Measurements from ENCODE around the gene NPHS1. TPM values are rescaled to one million over a fixed set of nuclear protein-coding genes. Genes with fewer than 3 reads are reported as not detected.

Gene NPHS1
- polyA plus RNA-seq, 1 donor, result 123 TPM

DNA sequence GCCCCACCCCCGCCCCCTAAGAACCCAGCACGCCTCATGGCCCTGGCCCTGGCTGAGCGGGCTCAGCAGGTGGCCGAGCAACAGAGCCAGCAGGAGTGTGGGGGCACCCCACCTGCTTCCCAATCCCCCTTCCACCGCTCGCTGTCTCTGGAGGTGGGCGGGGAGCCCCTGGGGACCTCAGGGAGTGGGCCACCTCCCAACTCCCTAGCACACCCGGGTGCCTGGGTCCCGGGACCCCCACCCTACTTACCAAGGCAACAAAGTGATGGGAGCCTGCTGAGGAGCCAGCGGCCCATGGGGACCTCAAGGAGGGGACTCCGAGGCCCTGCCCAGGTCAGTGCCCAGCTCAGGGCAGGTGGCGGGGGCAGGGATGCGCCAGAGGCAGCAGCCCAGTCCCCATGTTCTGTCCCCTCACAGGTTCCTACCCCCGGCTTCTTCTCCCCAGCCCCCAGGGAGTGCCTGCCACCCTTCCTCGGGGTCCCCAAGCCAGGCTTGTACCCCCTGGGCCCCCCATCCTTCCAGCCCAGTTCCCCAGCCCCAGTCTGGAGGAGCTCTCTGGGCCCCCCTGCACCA, 65.0 kb downstream of the NPHS1 start:
- DNase-seq, result no peak

GRCh38 chr19:35786299-35787160, 65.8 kb downstream of the NPHS1 start:
- no peak for DNase-seq

DNA sequence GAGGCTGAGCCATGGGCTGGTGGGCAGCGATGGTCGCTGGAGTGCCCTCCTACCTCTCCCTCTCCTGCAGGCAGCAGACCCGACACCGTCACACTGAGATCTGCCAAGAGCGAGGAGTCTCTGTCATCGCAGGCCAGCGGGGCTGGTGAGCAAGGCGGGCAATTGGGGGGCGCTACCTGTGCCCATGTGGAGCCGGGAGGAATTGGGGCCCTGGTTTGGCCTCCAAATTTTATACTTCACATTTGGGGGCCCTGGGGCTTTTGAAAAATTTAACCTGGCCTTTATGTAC, 67.0 kb downstream of the NPHS1 start:
- no peak for DNase-seq

- no peak for DNase-seq
Measured at GRCh38 chr19:35784503-35785338, 67.6 kb downstream of the NPHS1 start.

DNA sequence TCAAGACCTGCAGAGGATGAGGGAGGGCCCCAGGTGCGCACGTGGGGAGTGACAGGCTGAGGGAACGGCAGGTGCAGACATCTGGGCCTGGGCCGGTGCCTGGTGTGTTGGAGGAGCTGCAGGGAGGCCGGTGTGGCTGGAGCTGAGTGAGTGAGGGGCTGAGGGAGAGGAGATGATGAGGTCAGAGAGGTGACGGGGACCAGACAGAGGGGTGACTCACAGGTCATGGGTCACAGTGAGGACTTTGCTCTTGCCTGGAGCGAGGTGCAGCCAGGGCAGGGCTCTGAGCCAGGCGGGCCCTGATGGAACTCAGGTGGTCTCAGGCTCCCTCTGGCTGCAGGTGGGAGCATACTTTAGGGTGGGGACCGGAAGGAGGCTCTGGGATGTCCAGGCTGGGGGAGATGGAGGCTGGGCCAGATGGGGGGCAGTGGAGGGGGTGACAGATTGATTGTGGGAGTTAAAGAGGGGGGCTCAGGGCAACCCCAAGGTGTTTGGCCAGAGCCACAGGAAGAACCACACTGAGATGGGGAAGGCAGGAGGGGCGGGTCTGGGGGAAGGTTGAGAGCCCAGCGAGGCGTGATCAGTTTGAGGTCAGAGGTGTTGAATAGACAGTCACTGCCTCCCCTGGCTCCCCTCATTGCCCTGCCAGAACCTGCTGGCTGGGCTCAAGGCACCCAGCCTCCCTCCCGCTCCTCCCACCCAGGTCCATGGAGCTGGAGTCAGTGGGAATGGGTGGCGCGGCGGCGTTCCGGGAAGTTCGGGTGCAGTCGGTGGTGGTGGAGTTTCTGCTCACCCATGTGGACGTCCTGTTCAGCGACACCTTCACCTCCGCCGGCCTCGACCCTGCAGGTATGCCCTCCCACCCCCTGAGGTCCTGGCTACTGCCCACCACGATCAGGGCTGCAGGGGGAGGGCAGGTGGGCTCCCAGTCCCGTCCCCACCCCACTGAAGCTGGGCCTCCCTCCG, 68.6 kb downstream of the NPHS1 start:
- no peak for DNase-seq

DNA sequence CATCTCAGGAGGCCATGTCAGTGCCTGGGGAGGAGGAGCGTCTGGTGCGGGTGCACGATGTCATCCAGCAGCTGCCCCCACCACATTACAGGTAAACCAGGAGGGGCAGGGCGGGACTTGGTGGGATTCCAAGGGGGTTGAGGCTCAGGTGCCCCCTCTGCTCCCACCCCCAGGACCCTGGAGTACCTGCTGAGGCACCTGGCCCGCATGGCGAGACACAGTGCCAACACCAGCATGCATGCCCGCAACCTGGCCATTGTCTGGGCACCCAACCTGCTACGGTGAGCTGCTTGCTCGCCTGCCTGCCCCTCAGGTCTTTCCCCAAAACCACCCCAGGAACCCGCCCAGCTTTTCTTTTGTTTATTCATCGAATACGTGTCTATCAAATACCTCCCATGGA, 69.7 kb downstream of the NPHS1 start:
- DNase-seq, result no peak

DNA sequence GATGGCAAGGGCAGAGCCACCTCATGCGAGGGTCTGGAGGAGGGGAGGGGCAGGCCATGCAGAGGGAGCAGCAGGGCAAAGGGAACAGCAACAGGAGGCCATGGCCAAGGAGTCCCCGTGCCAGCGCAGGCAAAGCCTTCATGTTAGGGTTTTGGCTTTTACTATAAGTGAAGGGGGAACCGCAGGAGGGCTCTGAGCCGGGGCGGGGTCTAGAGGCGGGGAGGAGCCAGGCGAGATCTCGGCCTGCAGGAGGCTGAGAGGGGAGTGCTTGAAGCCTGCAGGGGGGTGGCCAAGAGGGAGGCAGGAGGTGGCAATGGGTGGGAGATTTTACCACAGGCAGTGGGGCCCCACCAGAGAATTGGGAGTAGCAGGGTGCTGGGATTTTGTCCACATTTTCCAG, 70.7 kb downstream of the NPHS1 start:
- no peak for DNase-seq

- no peak for DNase-seq
Measured at GRCh38 chr19:35780717-35781116, 71.6 kb downstream of the NPHS1 start.

DNA sequence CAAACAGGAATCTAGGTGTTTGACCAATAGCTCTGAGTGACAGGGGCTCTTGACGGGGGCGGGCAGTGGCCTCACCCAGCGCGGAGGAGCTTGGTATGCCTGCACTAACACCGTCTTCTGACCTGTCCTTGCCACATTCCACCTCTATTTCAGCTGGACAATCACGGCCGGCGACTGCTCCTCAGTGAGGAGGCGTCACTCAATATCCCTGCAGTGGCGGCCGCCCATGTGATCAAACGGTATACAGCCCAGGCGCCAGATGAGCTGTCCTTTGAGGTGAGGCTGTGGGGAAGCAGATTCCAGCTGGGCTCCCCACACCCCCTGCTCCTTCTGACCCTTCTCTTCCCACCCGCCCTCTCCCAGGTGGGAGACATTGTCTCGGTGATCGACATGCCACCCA, 72.2 kb downstream of the NPHS1 start:
- no peak for DNase-seq

DNA sequence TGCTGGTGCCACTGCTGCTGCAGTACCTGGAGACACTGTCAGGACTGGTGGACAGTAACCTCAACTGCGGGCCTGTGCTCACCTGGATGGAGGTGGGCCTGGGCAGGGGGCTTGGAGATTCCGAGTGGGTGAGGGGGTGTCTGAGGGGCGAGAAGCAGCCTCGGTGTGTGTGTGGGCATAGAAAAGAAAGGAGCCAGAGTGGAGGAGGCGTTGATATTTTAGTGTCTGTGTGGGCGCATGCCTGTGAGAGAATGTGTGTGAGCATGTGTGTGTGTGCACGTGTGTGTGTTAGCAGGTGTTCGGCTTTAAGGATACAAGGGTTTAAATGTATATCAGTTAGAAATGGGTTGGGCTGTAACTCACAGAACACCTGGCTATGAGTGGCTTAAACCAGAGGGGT, 73.3 kb downstream of the NPHS1 start:
- no peak for DNase-seq

- DNase-seq, result no peak
Measured at GRCh38 chr19:35777961-35778360, 74.3 kb downstream of the NPHS1 start.

DNA sequence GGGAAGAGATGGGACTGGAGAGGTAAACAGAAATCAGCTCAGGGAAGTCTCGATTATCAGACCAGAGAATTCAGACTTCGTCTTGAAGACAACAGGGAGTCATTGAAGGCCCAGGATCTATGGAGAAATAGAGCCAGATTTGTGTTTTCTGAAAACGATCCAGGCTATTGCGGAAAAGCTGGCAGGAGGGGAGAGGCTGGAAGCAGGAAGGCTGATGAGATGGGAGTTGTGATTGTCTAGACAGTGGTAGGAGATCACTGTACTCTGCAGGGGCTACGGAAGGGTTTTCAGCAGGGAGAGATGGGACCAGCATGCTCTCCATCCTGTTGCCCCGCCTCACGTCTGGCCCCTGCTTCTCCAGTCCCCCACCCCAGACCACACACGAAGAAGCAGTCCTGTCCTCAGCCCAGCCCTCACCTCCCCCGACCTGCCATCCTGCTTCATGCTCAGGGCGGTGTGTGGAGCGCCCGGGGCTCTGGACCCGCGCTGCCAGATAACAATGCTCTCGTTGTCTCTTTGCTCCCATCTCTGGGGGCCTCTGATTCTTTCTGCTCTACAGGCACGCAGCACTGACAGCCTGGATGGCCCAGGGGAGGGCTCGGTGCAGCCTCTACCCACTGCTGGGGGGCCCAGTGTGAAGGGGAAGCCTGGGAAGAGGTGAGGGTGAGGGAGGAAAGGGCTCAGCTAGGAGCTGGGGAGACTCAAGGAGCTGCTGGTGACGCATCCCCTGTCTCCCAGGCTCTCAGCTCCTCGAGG, 75.0 kb downstream of the NPHS1 start:
- DNase-seq, result no peak

DNA sequence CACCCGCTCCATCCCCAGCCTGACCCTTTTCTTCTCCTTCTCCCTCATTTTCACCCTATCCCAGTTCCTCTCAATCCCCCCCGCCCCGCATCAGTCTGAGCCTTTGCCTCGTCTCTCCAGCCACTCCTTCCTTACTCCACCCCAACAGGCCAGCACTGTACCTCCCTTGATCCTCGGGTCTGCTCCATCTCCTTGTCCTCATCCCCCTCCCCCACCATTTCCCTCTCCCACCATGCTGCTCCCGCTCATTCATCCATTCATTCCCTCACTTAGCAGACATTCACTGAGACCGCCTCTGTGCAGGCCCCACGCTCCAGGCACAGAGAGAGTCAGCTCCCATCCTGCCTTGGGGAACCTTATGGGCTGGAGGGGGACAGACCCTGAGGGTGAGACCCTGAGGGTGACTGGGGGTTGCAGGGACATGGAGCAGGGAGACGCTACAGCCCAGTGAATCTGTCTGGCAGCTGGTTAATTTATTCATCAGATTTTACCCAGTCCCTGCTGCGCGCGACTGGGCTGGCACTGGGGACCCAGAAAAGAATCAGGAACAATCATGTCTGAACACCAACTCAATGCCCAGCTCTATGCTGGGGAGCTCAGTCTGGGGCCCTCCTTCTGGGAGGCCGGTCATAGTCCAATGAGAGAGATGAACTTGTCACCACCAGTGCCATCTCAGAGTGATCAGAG, 76.1 kb downstream of the NPHS1 start:
- no peak for DNase-seq

Other genes starting within 250 kb of the NPHS1 start
- gene HAUS5, start 239.8 kb downstream of the NPHS1 start, polyA plus RNA-seq (ENCODE audit: insufficient read length), result 30.1 TPM
- gene RBM42, start 223.5 kb downstream of the NPHS1 start, polyA plus RNA-seq (ENCODE audit: insufficient read length), result 50.8 TPM
- gene ETV2, start 210.8 kb downstream of the NPHS1 start, polyA plus RNA-seq (ENCODE audit: insufficient read length), result 0.60 TPM
- gene COX6B1, start 204.2 kb downstream of the NPHS1 start, polyA plus RNA-seq (ENCODE audit: insufficient read length), result 300 TPM
- 13.1 TPM for gene UPK1A, start 186.0 kb downstream of the NPHS1 start, polyA plus RNA-seq (ENCODE audit: insufficient read length)
- 0.32 TPM for gene ZBTB32, start 147.9 kb downstream of the NPHS1 start, polyA plus RNA-seq (ENCODE audit: insufficient read length)
- 34.5 TPM for gene KMT2B, start 134.5 kb downstream of the NPHS1 start, polyA plus RNA-seq (ENCODE audit: insufficient read length)
- gene IGFLR1, start 110.1 kb downstream of the NPHS1 start, polyA plus RNA-seq (ENCODE audit: insufficient read length), result 4.9 TPM
- 19.0 TPM for gene U2AF1L4, start 107.1 kb downstream of the NPHS1 start, polyA plus RNA-seq (ENCODE audit: insufficient read length)
- gene PSENEN, start 106.9 kb downstream of the NPHS1 start, polyA plus RNA-seq (ENCODE audit: insufficient read length), result 54.4 TPM
- gene LIN37, start 103.9 kb downstream of the NPHS1 start, polyA plus RNA-seq (ENCODE audit: insufficient read length), result 8.8 TPM
- gene HSPB6, start 95.5 kb downstream of the NPHS1 start, polyA plus RNA-seq (ENCODE audit: insufficient read length), result 19.7 TPM
- 26.5 TPM for gene PROSER3, start 94.3 kb downstream of the NPHS1 start, polyA plus RNA-seq (ENCODE audit: insufficient read length)
- 27.3 TPM for gene ARHGAP33, start 76.9 kb downstream of the NPHS1 start, polyA plus RNA-seq (ENCODE audit: insufficient read length)
- gene PRODH2, start 39.7 kb downstream of the NPHS1 start, polyA plus RNA-seq (ENCODE audit: insufficient read length), result 39.3 TPM
- gene KIRREL2, start 4.4 kb upstream of the NPHS1 start, polyA plus RNA-seq (ENCODE audit: insufficient read length), result 9.0 TPM
- gene APLP1, start 16.1 kb upstream of the NPHS1 start, polyA plus RNA-seq (ENCODE audit: insufficient read length), result 25.0 TPM
- gene NFKBID, start 48.0 kb upstream of the NPHS1 start, polyA plus RNA-seq (ENCODE audit: insufficient read length), result 4.4 TPM
- 1.1 TPM for gene HCST, start 50.0 kb upstream of the NPHS1 start, polyA plus RNA-seq (ENCODE audit: insufficient read length)
- gene TYROBP, start 55.8 kb upstream of the NPHS1 start, polyA plus RNA-seq (ENCODE audit: insufficient read length), result 7.4 TPM
- gene LRFN3, start 83.9 kb upstream of the NPHS1 start, polyA plus RNA-seq (ENCODE audit: insufficient read length), result 10.2 TPM
- gene SDHAF1, start 142.7 kb upstream of the NPHS1 start, polyA plus RNA-seq (ENCODE audit: insufficient read length), result 9.4 TPM
- 14.0 TPM for gene SYNE4, start 156.3 kb upstream of the NPHS1 start, polyA plus RNA-seq (ENCODE audit: insufficient read length)
- 15.3 TPM for gene ALKBH6, start 161.7 kb upstream of the NPHS1 start, polyA plus RNA-seq (ENCODE audit: insufficient read length)
- 55.9 TPM for gene CLIP3, start 180.4 kb upstream of the NPHS1 start, polyA plus RNA-seq (ENCODE audit: insufficient read length)
- 9.2 TPM for gene THAP8, start 201.8 kb upstream of the NPHS1 start, polyA plus RNA-seq (ENCODE audit: insufficient read length)
- gene WDR62, start 202.4 kb upstream of the NPHS1 start, polyA plus RNA-seq (ENCODE audit: insufficient read length), result 7.8 TPM

All from left kidney (tissue), 2 donors.